Cardiac ventricle fibroblast (primary cell): ENCODE data around the gene ASB11. TPM values are rescaled to one million over a fixed set of nuclear protein-coding genes. Genes with fewer than 3 reads are reported as not detected.

ENCODE experiments used
- total RNA-seq: library from RNA; depleted of rRNA; stranded (reverse); fragments of >200 nt; gene quantifications from 2 replicates; pipeline ENCODE4 v1.2.3, GENCODE V29; 2015

The ASB11 gene, protein sequence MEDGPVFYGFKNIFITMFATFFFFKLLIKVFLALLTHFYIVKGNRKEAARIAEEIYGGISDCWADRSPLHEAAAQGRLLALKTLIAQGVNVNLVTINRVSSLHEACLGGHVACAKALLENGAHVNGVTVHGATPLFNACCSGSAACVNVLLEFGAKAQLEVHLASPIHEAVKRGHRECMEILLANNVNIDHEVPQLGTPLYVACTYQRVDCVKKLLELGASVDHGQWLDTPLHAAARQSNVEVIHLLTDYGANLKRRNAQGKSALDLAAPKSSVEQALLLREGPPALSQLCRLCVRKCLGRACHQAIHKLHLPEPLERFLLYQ
- total RNA-seq: not detected in 2 replicates

DNA sequence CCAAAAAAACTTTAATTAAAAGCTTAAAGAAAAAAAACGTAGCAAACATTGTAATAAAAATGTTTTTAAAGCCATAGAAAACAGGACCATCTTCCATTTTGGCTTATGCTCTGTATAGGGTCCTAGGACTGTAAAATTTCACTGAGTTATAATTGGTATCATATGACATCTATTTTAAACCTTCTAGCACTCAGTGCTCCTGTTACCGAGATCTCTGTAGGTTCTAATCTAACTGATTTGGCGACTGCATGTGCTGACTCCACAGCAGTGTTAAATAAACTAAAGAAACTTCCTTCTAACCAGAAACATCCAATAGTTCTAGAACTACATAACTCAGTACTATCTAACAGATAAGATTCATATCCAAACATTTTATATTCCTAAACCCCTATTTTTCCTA, at the start of gene ASB11:
Gene ASB11 (minus strand): TSS at position 132 of the 400 bp plus-strand sequence. CDS start 35 bp downstream, at position 97.

DNA sequence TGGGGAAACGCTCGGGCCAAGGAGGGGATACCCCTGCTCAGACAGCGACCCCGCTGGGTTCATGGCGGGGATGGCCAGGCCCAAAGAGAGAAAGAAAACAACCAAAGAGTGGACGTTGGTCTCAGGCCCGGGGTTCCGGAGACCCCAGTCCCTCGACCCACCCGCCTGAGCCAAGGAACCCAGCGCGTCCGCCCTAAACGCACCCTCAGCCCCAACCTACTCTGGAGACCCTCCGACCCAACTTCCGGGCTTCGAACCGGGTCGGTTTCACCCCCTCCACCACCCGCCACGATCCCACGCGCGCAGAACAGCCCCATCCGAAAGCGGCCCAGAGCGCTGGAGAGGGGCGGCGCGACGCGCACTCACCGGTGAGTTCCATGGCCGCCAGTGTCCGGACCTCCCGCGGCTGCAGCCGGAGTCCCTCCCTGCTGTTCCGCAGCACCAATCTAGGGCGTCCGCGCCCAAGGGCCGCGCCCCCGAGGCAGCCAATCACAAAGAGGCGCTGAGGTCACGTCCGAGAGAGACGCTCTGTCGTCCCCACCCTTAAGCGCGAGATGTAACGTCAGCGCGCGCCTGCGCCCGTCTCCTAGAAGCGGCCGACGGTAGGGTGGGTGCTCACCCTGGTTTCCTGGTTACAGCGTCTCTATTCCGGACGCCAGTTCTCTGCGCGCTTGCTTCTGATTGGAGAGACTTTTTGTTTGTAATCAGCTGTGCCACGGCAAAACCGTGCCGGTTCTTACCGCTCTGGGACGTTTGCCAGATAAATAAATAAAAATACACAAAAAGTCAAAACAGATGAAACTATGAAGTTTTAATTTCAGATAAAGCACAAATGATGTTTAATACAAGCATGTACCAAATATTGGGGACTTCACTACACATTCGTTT, 19.9 kb upstream of the ASB11 start, which contains the start of gene PIGA:
Gene PIGA (minus strand): TSS at position 389 of the 888 bp plus-strand sequence. CDS start 3,593 bp downstream, outside the sequence.

DNA sequence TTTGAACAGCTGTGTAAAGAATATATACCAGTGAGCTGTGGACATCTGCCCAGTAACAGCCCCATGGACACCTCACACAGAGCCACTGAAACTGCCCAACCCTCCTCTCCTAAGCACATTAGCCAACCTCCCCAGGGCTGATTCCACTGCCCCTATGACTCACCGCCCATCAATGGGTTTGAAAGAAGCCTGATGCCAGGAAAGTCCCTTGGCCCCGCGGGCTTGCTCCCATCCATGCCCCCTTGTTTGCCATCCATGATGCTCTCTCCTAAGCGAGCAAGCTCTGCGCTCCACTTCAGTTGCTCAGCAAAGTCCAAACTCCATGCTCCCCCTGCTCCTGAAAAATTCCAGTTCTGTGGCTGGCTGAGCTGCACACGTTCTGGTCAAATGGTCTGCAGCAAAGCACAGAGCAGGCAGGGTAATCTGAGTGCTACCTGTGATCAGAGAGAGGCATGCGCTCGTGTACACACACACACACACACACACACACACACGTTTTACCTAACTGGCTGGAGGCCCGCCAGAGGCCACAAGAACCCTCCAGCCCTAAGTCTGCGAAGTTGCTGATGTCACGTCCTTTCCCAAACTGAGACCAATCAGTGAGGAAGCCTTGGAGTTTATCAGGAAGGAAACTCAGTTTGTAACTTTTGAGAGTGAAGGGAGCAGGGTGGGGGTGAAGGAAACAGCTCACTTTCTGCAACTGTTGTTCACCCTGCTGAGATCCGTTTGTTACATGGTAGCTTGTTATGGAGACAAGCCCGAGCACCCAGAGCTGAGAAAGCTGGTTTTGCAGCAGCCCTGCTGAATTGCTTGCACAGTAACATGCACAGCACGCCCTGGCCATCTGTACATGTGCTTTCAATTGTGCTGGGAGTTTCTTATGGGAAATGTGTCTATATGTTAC, 45.6 kb downstream of the ASB11 start, which contains the start of gene ASB9:
Gene ASB9 (minus strand): TSS at position 466 of the 904 bp plus-strand sequence. CDS start 209 bp downstream, at position 257.

Other genes with a start within 250 kb of the ASB11 start
- gene ASB9, start 45.6 kb downstream of the ASB11 start, total RNA-seq: 0.34 TPM in 1 of 2 replicates, not detected in the other
- 3.6 and 5.8 TPM in 2 replicates for gene PIGA, start 19.9 kb upstream of the ASB11 start, total RNA-seq
- 2.3 and 4.2 TPM in 2 replicates for gene VEGFD, start 68.8 kb upstream of the ASB11 start, total RNA-seq
- gene PIR, start 177.7 kb upstream of the ASB11 start, total RNA-seq: 31.3 and 47.2 TPM in 2 replicates
- gene BMX, start 185.2 kb upstream of the ASB11 start, total RNA-seq: 0.15 TPM in 1 of 2 replicates, not detected in the other